Small intestine (tissue), 7 donors: ENCODE data around the gene UGT1A5. TPM values are rescaled to one million over a fixed set of nuclear protein-coding genes. Genes with fewer than 3 reads are reported as not detected.

ENCODE experiments used
- DNase-seq, 2 donors: peaks; one replicate each; pipeline versions ENCODE4 v3.0.0 to v3.0.0-alpha.2; 2013
- FAIRE-seq: peaks from 2 replicates; lab custom pipeline; 2012; peaks lifted over from hg19 to GRCh38; lab: Jason Lieb, UNC
- H3K27ac ChIP-seq, 3 donors: one replicate each; pipeline ENCODE4 v1.5.1; 2013; ENCODE audit warnings: low read length in 2 of 3, mild to moderate bottlenecking in 2 of 3, control low read depth in 1 of 3, inconsistent platforms in 1 of 3, low read depth in 1 of 3, moderate library complexity in 1 of 3
- H3K27me3 ChIP-seq, 3 donors: one replicate each; pipeline ENCODE4 v1.6.1; 2013; ENCODE audit warnings: low read length in 3 of 3, inconsistent platforms in 1 of 3; ENCODE audit not compliant: control insufficient read depth in 3 of 3, insufficient read depth in 3 of 3
- H3K36me3 ChIP-seq, 3 donors: one replicate each; pipeline ENCODE4 v1.6.1; 2013; ENCODE audit warnings: low read length in 3 of 3, inconsistent platforms in 1 of 3, low read depth in 1 of 3, mild to moderate bottlenecking in 1 of 3, moderate library complexity in 1 of 3; ENCODE audit not compliant: control insufficient read depth in 3 of 3, insufficient read depth in 2 of 3
- H3K4me1 ChIP-seq, 3 donors: one replicate each; pipeline ENCODE4 v1.6.1; 2013; ENCODE audit warnings: low read length in 2 of 3, inconsistent platforms in 1 of 3, low read depth in 1 of 3, mild to moderate bottlenecking in 1 of 3, moderate library complexity in 1 of 3; ENCODE audit not compliant: control insufficient read depth in 3 of 3, insufficient read depth in 2 of 3
- H3K4me3 ChIP-seq, 3 donors: one replicate each; pipeline ENCODE4 v1.5.1; 2013; ENCODE audit warnings: low read length in 3 of 3, control low read depth in 1 of 3, inconsistent platforms in 1 of 3, low read depth in 1 of 3, mild to moderate bottlenecking in 1 of 3, moderate library complexity in 1 of 3
- H3K9me3 ChIP-seq, 2 donors: one replicate each; pipeline ENCODE4 v1.6.1; 2013; ENCODE audit warnings: low read depth in 1 of 2, low read length in 1 of 2; ENCODE audit not compliant: control insufficient read depth in 2 of 2, insufficient read depth in 1 of 2
- WGBS, 3 donors: extraction: QIAGEN DNeasy Blood & Tissue Kit; methylation state at CpG; one replicate each; pipeline ENCODE4 v1.1.7; 2013; 5-methylcytosine and 5-hydroxymethylcytosine counted together
- polyA plus RNA-seq, 4 donors: library from polyadenylated mRNA; stranded (reverse) in 3 of 4; unstranded in 1 of 4; fragments of 200-250 nt in 3 of 4; fragments of 120-200 nt in 1 of 4; gene quantifications; one replicate each; pipeline versions ENCODE4 v1.2.1 to v1.2.3, GENCODE V29; 2013
- donor health status: healthy with polysubstance abuse.
- donor health status: control.
- donor health status: control.
- donor health status: Bipolar disorder and iron deficiency.
- donor health status: healthy.

The UGT1A5 gene
- polyA plus RNA-seq, 4 donors = 0.15 to 15.4 (median 0.48) TPM; not detected in 1

GRCh38 chr2:233689501-233689900 lies 23.2 kb upstream of the UGT1A5 start:
- Histone ChIP-seq H3K27me3 (no peaks in the 10 kb centered on the region), H3K4me3 (no peak overlapping the region), H3K9me3 (peaks cover 0 to 3% of the 10 kb centered on the region in 2 donors), H3K27ac (no peak overlapping the region), H3K36me3 (no peaks in the 10 kb centered on the region), H3K4me1 (peaks cover 2 to 8% (median 3%) of the 10 kb centered on the region in 3 donors)
- 4 to 11% (median 8%) methylated on average over 3 of the region's 3 CpGs for WGBS, 3 donors
- DNase-seq (no peak), FAIRE-seq (no peak)

GRCh38 chr2:233690444-233690843 lies 22.3 kb upstream of the UGT1A5 start:
- Histone ChIP-seq H3K4me1 (peaks cover 2 to 7% (median 3%) of the 10 kb centered on the region in 3 donors), H3K9me3 (peaks cover 0 to 3% of the 10 kb centered on the region in 2 donors), H3K4me3 (no peak overlapping the region), H3K27me3 (no peaks in the 10 kb centered on the region), H3K27ac (no peak overlapping the region), H3K36me3 (no peaks in the 10 kb centered on the region)
- DNase-seq (no peak), FAIRE-seq (no peak)
- WGBS, 3 donors = 74 to 82% (median 77%) methylated on average over 4 of the region's 4 CpGs

GRCh38 chr2:233691443-233692433 lies 21.0 kb upstream of the UGT1A5 start:
- FAIRE-seq (no peak), DNase-seq (peak in 1 of 2 donors; percentile 55)
- H3K27me3 ChIP-seq = no peaks in the 10 kb centered on the region
- peaks cover 0 to 3% of the 10 kb centered on the region in 2 donors for H3K9me3 ChIP-seq
- no peaks in the 10 kb centered on the region for H3K36me3 ChIP-seq
- H3K4me3 ChIP-seq = no peak overlapping the region
- H3K4me1 ChIP-seq = peaks cover 2 to 7% (median 3%) of the 10 kb centered on the region in 3 donors
- 35 to 74% (median 40%) methylated on average over 11 of the region's 11 CpGs for WGBS, 3 donors
- H3K27ac ChIP-seq = no peak overlapping the region

- no peaks in the 10 kb centered on the region for H3K27me3 ChIP-seq
- H3K4me3 ChIP-seq = no peak within 1 kb of the TSS
- H3K27ac ChIP-seq = no peak within 1 kb of the TSS
- WGBS, 3 donors = 13 to 79% (median 35%) methylated on average over 4 of the region's 4 CpGs
- DNase-seq = peak in 1 of 2 donors; percentile 56
- H3K4me1 ChIP-seq = peaks cover 2 to 7% (median 3%) of the 10 kb centered on the region in 3 donors
- no peaks in the 10 kb centered on the region for H3K36me3 ChIP-seq
- no peak for FAIRE-seq
- peaks cover 0 to 3% of the 10 kb centered on the region in 2 donors for H3K9me3 ChIP-seq
These were observed 20.1 kb upstream of the UGT1A5 start, which contains the start of gene UGT1A6 for GRCh38 chr2:233692648-233693047. TSS of gene UGT1A6 (plus strand) at chr2:233692890. CDS start at chr2:233693005, 115 bp downstream.

GRCh38 chr2:233693963-233694362 lies 18.7 kb upstream of the UGT1A5 start:
- no peak for FAIRE-seq
- Histone ChIP-seq H3K27ac (no peak overlapping the region), H3K27me3 (no peaks in the 10 kb centered on the region), H3K9me3 (peaks cover 0 to 3% of the 10 kb centered on the region in 2 donors), H3K36me3 (no peaks in the 10 kb centered on the region), H3K4me3 (no peak overlapping the region), H3K4me1 (peaks cover 2 to 7% (median 3%) of the 10 kb centered on the region in 3 donors)
- DNase-seq = no peak
- 75 to 79% (median 75%) methylated on average over 6 of the region's 6 CpGs for WGBS, 3 donors

GRCh38 chr2:233698740-233699139 lies 14.0 kb upstream of the UGT1A5 start:
- peaks cover 0 to 1% (median 0%) of the 10 kb centered on the region in 3 donors for H3K4me1 ChIP-seq
- WGBS, 3 donors = 71 to 95% (median 78%) methylated on average over 4 of the region's 4 CpGs
- no peaks in the 10 kb centered on the region for H3K36me3 ChIP-seq
- no peaks in the 10 kb centered on the region for H3K27me3 ChIP-seq
- no peaks in the 10 kb centered on the region for H3K9me3 ChIP-seq
- H3K27ac ChIP-seq = no peak overlapping the region
- no peak for FAIRE-seq
- no peak overlapping the region for H3K4me3 ChIP-seq
- DNase-seq = no peak

GRCh38 chr2:233699424-233700027 lies 13.2 kb upstream of the UGT1A5 start:
- no peak overlapping the region for H3K4me3 ChIP-seq
- no peaks in the 10 kb centered on the region for H3K27me3 ChIP-seq
- H3K4me1 ChIP-seq = no peaks in the 10 kb centered on the region
- no peaks in the 10 kb centered on the region for H3K36me3 ChIP-seq
- 84 to 87% (median 84%) methylated on average over 8 of the region's 8 CpGs for WGBS, 3 donors
- no peak for DNase-seq
- no peak for FAIRE-seq
- H3K27ac ChIP-seq = no peak overlapping the region
- no peaks in the 10 kb centered on the region for H3K9me3 ChIP-seq

- peak in 1 of 2 donors; percentile 75 for DNase-seq
- 0 to 25% (median 14%) methylated on average over 1 of the region's 1 CpG for WGBS, 3 donors
- Histone ChIP-seq H3K4me1 (no peaks in the 10 kb centered on the region), H3K36me3 (no peaks in the 10 kb centered on the region), H3K9me3 (no peaks in the 10 kb centered on the region), H3K27ac (no peak overlapping the region), H3K4me3 (no peak overlapping the region), H3K27me3 (no peaks in the 10 kb centered on the region)
- FAIRE-seq = peak; percentile 23
These were observed 12.6 kb upstream of the UGT1A5 start for GRCh38 chr2:233700028-233700635.
